ENCODE results near the gene OCA2. TPM values are rescaled to one million over a fixed set of nuclear protein-coding genes. Genes with fewer than 3 reads are reported as not detected.

The OCA2 gene
- polyA plus RNA-seq, 1 donor from 2014 or later, result 0.97 TPM

- Histone ChIP-seq H2AFZ (ENCODE audit: low read depth, low read length) (no peak overlapping the region), H3K9me3 (ENCODE audit: low read length) (no peaks in the 10 kb centered on the region), H3K9me2 (ENCODE audit: insufficient read depth, low read length) (no peaks in the 10 kb centered on the region), H3K4me2 (ENCODE audit: low read length) (no peak overlapping the region), H3K9ac (ENCODE audit: low read length) (no peak overlapping the region), H3K4me3 (ENCODE audit: low read length) (no peak overlapping the region), H4K20me1 (ENCODE audit: insufficient read depth) (no peaks in the 10 kb centered on the region), H3K79me2 (replicated peaks; ENCODE audit: insufficient read depth, low read length) (no peaks in the 10 kb centered on the region), H3K27me3 (ENCODE audit: insufficient read depth, low read depth, low read length) (no peaks in the 10 kb centered on the region), H3K27ac (ENCODE audit: low read length) (no peak overlapping the region), H3K36me3 (ENCODE audit: insufficient read depth, low read length) (no peaks in the 10 kb centered on the region), H3F3A (ENCODE audit: insufficient read depth, low read length, poor library complexity, severe bottlenecking) (no peaks in the 10 kb centered on the region)
- TF ChIP-seq RAD21 (conservative IDR thresholded peaks at IDR 0.05) (no peak), REST (IDR thresholded peaks at IDR 0.05; ENCODE audit: borderline replicate concordance) (no peak), EP300 (conservative IDR thresholded peaks at IDR 0.05; ENCODE audit: poor library complexity, severe bottlenecking) (no peak)
Measured at GRCh38 chr15:28047277-28047676, 51.8 kb downstream of the OCA2 start.

DNA sequence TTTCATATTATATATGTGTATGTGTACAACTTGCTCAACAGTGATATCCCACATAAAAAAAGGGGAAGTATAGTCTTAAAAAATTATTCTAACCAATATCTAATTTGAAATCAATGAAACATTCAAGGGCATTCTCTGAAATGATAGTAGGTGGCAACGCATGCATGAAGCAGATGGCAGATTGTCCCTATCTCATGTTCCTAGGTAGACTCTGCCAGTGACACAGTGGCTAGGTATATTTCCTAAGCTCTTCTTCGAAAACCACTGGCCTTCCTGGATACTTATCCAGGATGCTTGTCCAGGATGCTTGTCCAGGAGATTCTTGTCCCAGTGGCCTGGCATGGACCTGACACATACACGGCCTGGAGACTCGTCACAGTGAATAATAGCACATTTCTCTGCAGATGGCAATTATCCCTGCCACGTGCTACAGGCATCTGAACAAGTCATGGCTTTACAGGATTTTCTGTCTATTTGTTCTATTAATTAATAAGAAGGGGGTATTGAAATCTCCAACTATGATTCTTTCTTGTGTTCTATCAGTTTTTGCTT lies 54.9 kb downstream of the OCA2 start:
- Histone ChIP-seq H4K20me1 (ENCODE audit: insufficient read depth) (no peaks in the 10 kb centered on the region), H3K9me3 (ENCODE audit: low read length) (no peaks in the 10 kb centered on the region), H2AFZ (ENCODE audit: low read depth, low read length) (no peak overlapping the region), H3K4me2 (ENCODE audit: low read length) (no peak overlapping the region), H3K9ac (ENCODE audit: low read length) (no peak overlapping the region), H3K9me2 (ENCODE audit: insufficient read depth, low read length) (no peaks in the 10 kb centered on the region), H3K27me3 (ENCODE audit: insufficient read depth, low read depth, low read length) (no peaks in the 10 kb centered on the region), H3K36me3 (ENCODE audit: insufficient read depth, low read length) (no peaks in the 10 kb centered on the region), H3K27ac (ENCODE audit: low read length) (no peak overlapping the region), H3F3A (ENCODE audit: insufficient read depth, low read length, poor library complexity, severe bottlenecking) (no peaks in the 10 kb centered on the region), H3K79me2 (replicated peaks; ENCODE audit: insufficient read depth, low read length) (no peaks in the 10 kb centered on the region), H3K4me3 (ENCODE audit: low read length) (no peak overlapping the region)
- TF ChIP-seq EP300 (conservative IDR thresholded peaks at IDR 0.05; ENCODE audit: poor library complexity, severe bottlenecking) (no peak), CTCF (IDR thresholded peaks at IDR 0.05; ENCODE audit: poor library complexity, severe bottlenecking) (no peak), POLR2AphosphoS5 (IDR thresholded peaks at IDR 0.05) (no peak), REST (IDR thresholded peaks at IDR 0.05; ENCODE audit: borderline replicate concordance) (no peak), MXI1 (conservative IDR thresholded peaks at IDR 0.05; ENCODE audit: poor library complexity, severe bottlenecking) (no peak), TAF1 (IDR thresholded peaks at IDR 0.05; ENCODE audit: low read depth) (no peak), EZH2 (IDR thresholded peaks at IDR 0.05; ENCODE audit: borderline replicate concordance, insufficient read depth, low read length, poor library complexity, severe bottlenecking) (no peak), RAD21 (conservative IDR thresholded peaks at IDR 0.05) (no peak), SMC3 (conservative IDR thresholded peaks at IDR 0.05; ENCODE audit: poor library complexity) (no peak)

Measured in neural cell (in vitro differentiated cells).